ENCODE measurements around the gene PIN4. TPM values are rescaled to one million over a fixed set of nuclear protein-coding genes. Genes with fewer than 3 reads are reported as not detected.

PIN4 gene
- total RNA-seq, 1 donor from 2014 or later = 7.9 TPM

GRCh38 chrX:72205706-72206105 lies 24.1 kb downstream of the PIN4 start:
- H3K4me3 ChIP-seq (ENCODE audit: insufficient read depth, low read depth, low read length) = no peak overlapping the region
- H2AFZ ChIP-seq (ENCODE audit: low read depth, low read length) = no peak overlapping the region
- H3K36me3 Mint-ChIP-seq (ENCODE audit: low read depth, unreplicated experiment) = no peaks in the 10 kb centered on the region
- peak; percentile 56 for FAIRE-seq
- H3K9me3 Mint-ChIP-seq (ENCODE audit: unreplicated experiment) = no peaks in the 10 kb centered on the region
- no peaks in the 10 kb centered on the region for H3K27me3 Mint-ChIP-seq (ENCODE audit: low read depth, unreplicated experiment)
- H3K36me3 ChIP-seq (ENCODE audit: insufficient read depth, low read length) = peaks cover 8% of the 10 kb centered on the region
- H3K79me2 ChIP-seq (ENCODE audit: insufficient read depth, low read length) = peaks cover 38% of the 10 kb centered on the region
- no peak for DNase-seq (ENCODE audit: low read depth)
- peaks cover 16% of the 10 kb centered on the region for H3K4me1 ChIP-seq (ENCODE audit: insufficient read depth, low read length)
- no peak overlapping the region for H3K27ac ChIP-seq (ENCODE audit: low read depth, low read length)
- H3K4me3 Mint-ChIP-seq (ENCODE audit: unreplicated experiment) = no peak overlapping the region
- H3K4me2 ChIP-seq (ENCODE audit: low read length) = no peak overlapping the region
- TF ChIP-seq CTCF (IDR thresholded peaks at IDR 0.05; ENCODE audit: insufficient read depth, low read depth, low read length) (no peak), EZH2 (IDR thresholded peaks at IDR 0.05; ENCODE audit: insufficient read depth, low read length) (no peak)
- no peak overlapping the region for H3K27ac Mint-ChIP-seq (ENCODE audit: unreplicated experiment)
- no peaks in the 10 kb centered on the region for H4K20me1 ChIP-seq (ENCODE audit: insufficient read depth, low read length)
- peaks cover 15% of the 10 kb centered on the region for H3K4me1 Mint-ChIP-seq (ENCODE audit: low read depth, unreplicated experiment)
- H3K27me3 ChIP-seq (ENCODE audit: insufficient read depth, low read length) = no peaks in the 10 kb centered on the region
- H3K9me3 ChIP-seq (ENCODE audit: insufficient read depth, low read depth, low read length) = no peaks in the 10 kb centered on the region
- no peak overlapping the region for H3K9ac ChIP-seq (ENCODE audit: low read length)

GRCh38 chrX:72207366-72207765 lies 25.8 kb downstream of the PIN4 start:
- H3K79me2 ChIP-seq (ENCODE audit: insufficient read depth, low read length) = peaks cover 38% of the 10 kb centered on the region
- no peaks in the 10 kb centered on the region for H3K9me3 Mint-ChIP-seq (ENCODE audit: unreplicated experiment)
- no peaks in the 10 kb centered on the region for H3K9me3 ChIP-seq (ENCODE audit: insufficient read depth, low read depth, low read length)
- no peak overlapping the region for H2AFZ ChIP-seq (ENCODE audit: low read depth, low read length)
- H3K9ac ChIP-seq (ENCODE audit: low read length) = no peak overlapping the region
- peaks cover 7% of the 10 kb centered on the region for H3K4me1 ChIP-seq (ENCODE audit: insufficient read depth, low read length)
- no peaks in the 10 kb centered on the region for H4K20me1 ChIP-seq (ENCODE audit: insufficient read depth, low read length)
- FAIRE-seq (peak; percentile 81), DNase-seq (ENCODE audit: low read depth) (no peak)
- no peak for TF ChIP-seq CTCF (IDR thresholded peaks at IDR 0.05; ENCODE audit: insufficient read depth, low read depth, low read length)
- TF ChIP-seq EZH2 (IDR thresholded peaks at IDR 0.05; ENCODE audit: insufficient read depth, low read length) = no peak
- no peaks in the 10 kb centered on the region for H3K36me3 Mint-ChIP-seq (ENCODE audit: low read depth, unreplicated experiment)
- no peak overlapping the region for H3K27ac Mint-ChIP-seq (ENCODE audit: unreplicated experiment)
- H3K27ac ChIP-seq (ENCODE audit: low read depth, low read length) = no peak overlapping the region
- H3K4me1 Mint-ChIP-seq (ENCODE audit: low read depth, unreplicated experiment) = peaks cover 6% of the 10 kb centered on the region
- no peaks in the 10 kb centered on the region for H3K27me3 ChIP-seq (ENCODE audit: insufficient read depth, low read length)
- H3K4me3 ChIP-seq (ENCODE audit: insufficient read depth, low read depth, low read length) = no peak overlapping the region
- H3K27me3 Mint-ChIP-seq (ENCODE audit: low read depth, unreplicated experiment) = no peaks in the 10 kb centered on the region
- H3K36me3 ChIP-seq (ENCODE audit: insufficient read depth, low read length) = peaks cover 8% of the 10 kb centered on the region
- no peak overlapping the region for H3K4me2 ChIP-seq (ENCODE audit: low read length)
- H3K4me3 Mint-ChIP-seq (ENCODE audit: unreplicated experiment) = no peak overlapping the region

GRCh38 chrX:72208126-72208800 lies 26.7 kb downstream of the PIN4 start:
- Mint-ChIP-seq H3K4me3 (ENCODE audit: unreplicated experiment) (no peak overlapping the region), H3K27me3 (ENCODE audit: low read depth, unreplicated experiment) (no peaks in the 10 kb centered on the region), H3K9me3 (ENCODE audit: unreplicated experiment) (no peaks in the 10 kb centered on the region), H3K36me3 (ENCODE audit: low read depth, unreplicated experiment) (no peaks in the 10 kb centered on the region), H3K27ac (ENCODE audit: unreplicated experiment) (no peak overlapping the region), H3K4me1 (ENCODE audit: low read depth, unreplicated experiment) (peaks cover under 1% of the 10 kb centered on the region)
- Histone ChIP-seq H3K27me3 (ENCODE audit: insufficient read depth, low read length) (no peaks in the 10 kb centered on the region), H2AFZ (ENCODE audit: low read depth, low read length) (no peak overlapping the region), H3K9ac (ENCODE audit: low read length) (no peak overlapping the region), H3K4me1 (ENCODE audit: insufficient read depth, low read length) (peaks cover under 1% of the 10 kb centered on the region), H3K79me2 (ENCODE audit: insufficient read depth, low read length) (peaks cover 36% of the 10 kb centered on the region), H3K36me3 (ENCODE audit: insufficient read depth, low read length) (peaks cover 8% of the 10 kb centered on the region), H4K20me1 (ENCODE audit: insufficient read depth, low read length) (no peaks in the 10 kb centered on the region), H3K4me2 (ENCODE audit: low read length) (peak overlapping the region; percentile 22), H3K4me3 (ENCODE audit: insufficient read depth, low read depth, low read length) (no peak overlapping the region), H3K27ac (ENCODE audit: low read depth, low read length) (no peak overlapping the region), H3K9me3 (ENCODE audit: insufficient read depth, low read depth, low read length) (no peaks in the 10 kb centered on the region)
- DNase-seq (ENCODE audit: low read depth) (peak; percentile 33), FAIRE-seq (peak; percentile 97)
- TF ChIP-seq EZH2 (IDR thresholded peaks at IDR 0.05; ENCODE audit: insufficient read depth, low read length) (no peak), CTCF (IDR thresholded peaks at IDR 0.05; ENCODE audit: insufficient read depth, low read depth, low read length) (no peak)
